ENCODE data around the gene PRAMEF5. TPM values are rescaled to one million over a fixed set of nuclear protein-coding genes. Genes with fewer than 3 reads are reported as not detected.
"Not testable (repeated sequence)": the region's sequence is repeated elsewhere in the genome, so short reads cannot be mapped to it uniquely, and the experiment has no call there.

The PRAMEF5 gene
- total RNA-seq = not detected

GRCh38 chr1:13253898-13254297 is at the start of gene PRAMEF5:
Gene PRAMEF5, plus strand, starts transcription at chr1:13254198. Its CDS starts 5,071 bp downstream, at chr1:13259269.
- H3K27ac Mint-ChIP-seq; H3K4me3 Mint-ChIP-seq; H3K36me3 Mint-ChIP-seq; H3K4me1 Mint-ChIP-seq; H3K9me3 Mint-ChIP-seq (ENCODE audit: low read depth); ATAC-seq; H3K27me3 Mint-ChIP-seq; DNase-seq; CTCF ChIA-PET: not testable (repeated sequence)

GRCh38 chr1:13208712-13209111 is 45.3 kb upstream of the PRAMEF5 start:
- ATAC-seq; CTCF ChIA-PET; H3K27me3 Mint-ChIP-seq; DNase-seq; H3K4me3 Mint-ChIP-seq; H3K27ac Mint-ChIP-seq; H3K36me3 Mint-ChIP-seq; H3K4me1 Mint-ChIP-seq; H3K9me3 Mint-ChIP-seq (ENCODE audit: low read depth): not testable (repeated sequence)

- H3K4me3 Mint-ChIP-seq; ATAC-seq; DNase-seq; H3K4me1 Mint-ChIP-seq; H3K36me3 Mint-ChIP-seq; CTCF ChIA-PET; H3K9me3 Mint-ChIP-seq (ENCODE audit: low read depth); H3K27ac Mint-ChIP-seq; H3K27me3 Mint-ChIP-seq: not testable (repeated sequence)
Measured at GRCh38 chr1:13216619-13217018, 37.4 kb upstream of the PRAMEF5 start.

GRCh38 chr1:13219203-13219602 is 34.8 kb upstream of the PRAMEF5 start:
- H3K27me3 Mint-ChIP-seq; ATAC-seq; H3K27ac Mint-ChIP-seq; H3K4me3 Mint-ChIP-seq; H3K4me1 Mint-ChIP-seq; DNase-seq; H3K36me3 Mint-ChIP-seq; CTCF ChIA-PET; H3K9me3 Mint-ChIP-seq (ENCODE audit: low read depth): not testable (repeated sequence)

- H3K36me3 Mint-ChIP-seq; H3K4me3 Mint-ChIP-seq; H3K27me3 Mint-ChIP-seq; H3K27ac Mint-ChIP-seq; H3K9me3 Mint-ChIP-seq (ENCODE audit: low read depth); ATAC-seq; H3K4me1 Mint-ChIP-seq; CTCF ChIA-PET; DNase-seq: not testable (repeated sequence)
Measured at GRCh38 chr1:13222788-13223187, 31.2 kb upstream of the PRAMEF5 start.

- Mint-ChIP-seq H3K4me1 (no peaks in the 10 kb centered on the region), H3K27ac (no peak overlapping the region), H3K36me3 (no peaks in the 10 kb centered on the region), H3K4me3 (no peak overlapping the region), H3K9me3 (ENCODE audit: low read depth) (no peaks in the 10 kb centered on the region), H3K27me3 (no peaks in the 10 kb centered on the region)
- no peak for ATAC-seq
- DNase-seq = peak; percentile 33
- CTCF ChIA-PET = no interaction called here
Measured at GRCh38 chr1:13224480-13225060, 29.4 kb upstream of the PRAMEF5 start.

GRCh38 chr1:13225675-13226204 is 28.3 kb upstream of the PRAMEF5 start, which contains the start of gene PRAMEF18:
Gene PRAMEF18, minus strand, starts transcription at chr1:13226154. Its CDS starts 48 bp downstream, at chr1:13226106.
- ATAC-seq; H3K4me3 Mint-ChIP-seq; H3K27me3 Mint-ChIP-seq; H3K36me3 Mint-ChIP-seq; H3K4me1 Mint-ChIP-seq; CTCF ChIA-PET; H3K9me3 Mint-ChIP-seq (ENCODE audit: low read depth); H3K27ac Mint-ChIP-seq: not testable (repeated sequence)
- peak; percentile 23 for DNase-seq

- not testable (repeated sequence) for H3K36me3 Mint-ChIP-seq; H3K9me3 Mint-ChIP-seq (ENCODE audit: low read depth); H3K27me3 Mint-ChIP-seq; H3K4me1 Mint-ChIP-seq; DNase-seq; H3K27ac Mint-ChIP-seq; H3K4me3 Mint-ChIP-seq; ATAC-seq
- CTCF ChIA-PET = interaction anchor here (0.7 kb wide), 1 partner anchor 10 kb away, joined by 4 read pairs; no protein-coding TSS in a partner anchor
Measured at GRCh38 chr1:13227271-13228055, 26.5 kb upstream of the PRAMEF5 start.

- DNase-seq = peak; percentile 62
- H3K27me3 Mint-ChIP-seq = no peaks in the 10 kb centered on the region
- H3K27ac Mint-ChIP-seq = no peak overlapping the region
- CTCF ChIA-PET = interaction anchor here (0.7 kb wide), 1 partner anchor 9 kb away, joined by 4 read pairs; no protein-coding TSS in a partner anchor
- no peaks in the 10 kb centered on the region for H3K36me3 Mint-ChIP-seq
- no peaks in the 10 kb centered on the region for H3K9me3 Mint-ChIP-seq (ENCODE audit: low read depth)
- no peak for ATAC-seq
- H3K4me1 Mint-ChIP-seq = no peaks in the 10 kb centered on the region
- H3K4me3 Mint-ChIP-seq = no peak overlapping the region
Measured at GRCh38 chr1:13228343-13228781, 25.6 kb upstream of the PRAMEF5 start.

- H3K9me3 Mint-ChIP-seq (ENCODE audit: low read depth); DNase-seq; H3K27me3 Mint-ChIP-seq; H3K4me3 Mint-ChIP-seq; H3K4me1 Mint-ChIP-seq; H3K36me3 Mint-ChIP-seq; H3K27ac Mint-ChIP-seq; ATAC-seq; CTCF ChIA-PET: not testable (repeated sequence)
Measured at GRCh38 chr1:13230096-13230495, 23.9 kb upstream of the PRAMEF5 start.

GRCh38 chr1:13230601-13231000 is 23.4 kb upstream of the PRAMEF5 start:
- ATAC-seq; DNase-seq; H3K27ac Mint-ChIP-seq; H3K36me3 Mint-ChIP-seq; H3K9me3 Mint-ChIP-seq (ENCODE audit: low read depth); H3K4me1 Mint-ChIP-seq; CTCF ChIA-PET; H3K27me3 Mint-ChIP-seq; H3K4me3 Mint-ChIP-seq: not testable (repeated sequence)

GRCh38 chr1:13231061-13231750 is 22.8 kb upstream of the PRAMEF5 start:
- H3K4me1 Mint-ChIP-seq; CTCF ChIA-PET; H3K36me3 Mint-ChIP-seq; ATAC-seq; DNase-seq; H3K27me3 Mint-ChIP-seq; H3K27ac Mint-ChIP-seq; H3K4me3 Mint-ChIP-seq; H3K9me3 Mint-ChIP-seq (ENCODE audit: low read depth): not testable (repeated sequence)

- H3K27me3 Mint-ChIP-seq; ATAC-seq; H3K4me3 Mint-ChIP-seq; DNase-seq; CTCF ChIA-PET; H3K4me1 Mint-ChIP-seq; H3K27ac Mint-ChIP-seq; H3K36me3 Mint-ChIP-seq; H3K9me3 Mint-ChIP-seq (ENCODE audit: low read depth): not testable (repeated sequence)
Measured at GRCh38 chr1:13232056-13232455, 21.9 kb upstream of the PRAMEF5 start.
